Hepatocyte (in vitro differentiated cells): ENCODE data around the gene NSMCE1.

Experiments used
- EZH2phosphoT487 ChIP-seq: fragments of 200-600 bp; sonication (generic); IDR thresholded peaks from one replicate; pipeline ENCODE4 v1.6.1; 2018; ENCODE audit warnings: antibody characterized with exemption, mild to moderate bottlenecking, low read depth, moderate library complexity; ENCODE audit not compliant: unreplicated experiment, severe bottlenecking
- TF ChIP-seq, protein P1 (sequence below): fragments of 200-600 bp; sonication (generic); IDR thresholded peaks from 2 replicates; pipeline ENCODE4 v1.5.1; 2016; ENCODE audit warnings: antibody characterized with exemption, mild to moderate bottlenecking; ENCODE audit not compliant: poor library complexity

GRCh38 chr16:27228621-27229501 is 39.7 kb downstream of the NSMCE1 start:
- TF ChIP-seq, protein P1, sequence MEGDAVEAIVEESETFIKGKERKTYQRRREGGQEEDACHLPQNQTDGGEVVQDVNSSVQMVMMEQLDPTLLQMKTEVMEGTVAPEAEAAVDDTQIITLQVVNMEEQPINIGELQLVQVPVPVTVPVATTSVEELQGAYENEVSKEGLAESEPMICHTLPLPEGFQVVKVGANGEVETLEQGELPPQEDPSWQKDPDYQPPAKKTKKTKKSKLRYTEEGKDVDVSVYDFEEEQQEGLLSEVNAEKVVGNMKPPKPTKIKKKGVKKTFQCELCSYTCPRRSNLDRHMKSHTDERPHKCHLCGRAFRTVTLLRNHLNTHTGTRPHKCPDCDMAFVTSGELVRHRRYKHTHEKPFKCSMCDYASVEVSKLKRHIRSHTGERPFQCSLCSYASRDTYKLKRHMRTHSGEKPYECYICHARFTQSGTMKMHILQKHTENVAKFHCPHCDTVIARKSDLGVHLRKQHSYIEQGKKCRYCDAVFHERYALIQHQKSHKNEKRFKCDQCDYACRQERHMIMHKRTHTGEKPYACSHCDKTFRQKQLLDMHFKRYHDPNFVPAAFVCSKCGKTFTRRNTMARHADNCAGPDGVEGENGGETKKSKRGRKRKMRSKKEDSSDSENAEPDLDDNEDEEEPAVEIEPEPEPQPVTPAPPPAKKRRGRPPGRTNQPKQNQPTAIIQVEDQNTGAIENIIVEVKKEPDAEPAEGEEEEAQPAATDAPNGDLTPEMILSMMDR: no peak
- no peak for TF ChIP-seq EZH2phosphoT487
